Breast epithelium (tissue), 3 donors: Measurements from ENCODE around the gene UBL3.

ENCODE experiments used
- CTCF ChIP-seq, 3 donors: fragments of 450-650 bp; IDR thresholded peaks; one replicate each; pipeline ENCODE4 v1.5.1; 2016 to 2017; ENCODE audit warnings: antibody characterized with exemption in 3 of 3, mild to moderate bottlenecking in 3 of 3, moderate library complexity in 3 of 3
- POLR2A ChIP-seq: fragments of 450-650 bp; IDR thresholded peaks from one replicate; pipeline ENCODE4 v1.6.1; 2016; ENCODE audit warnings: antibody characterized with exemption, mild to moderate bottlenecking, moderate library complexity
- POLR2AphosphoS5 ChIP-seq, 3 donors: sonication (generic); formaldehyde crosslinking; IDR thresholded peaks; one replicate each; pipeline ENCODE4 v1.6.1; 2017; ENCODE audit warnings: antibody characterized with exemption in 3 of 3

GRCh38 chr13:29858667-29859066, 8.2 kb upstream of the UBL3 start:
- TF ChIP-seq CTCF (IDR thresholded peaks at IDR 0.05) = no peak
- TF ChIP-seq POLR2A = no peak
- no peak for TF ChIP-seq POLR2AphosphoS5 (IDR thresholded peaks at IDR 0.05)
